RWPE1 (cell line): ENCODE results near the gene ANKRD63.
A peak's percentile ranks its signal among the peaks of the same experiment; 100 is the strongest.

Source experiments
- CTCF ChIA-PET: fragments of 350-600 bp; sonication (Branson Sonifier 250); formaldehyde crosslinking; extraction: SDS; loops from one replicate; lab custom pipeline; 2021; lab: Yijun Ruan, JAX
- POLR2A ChIA-PET: fragments of 400-600 bp; formaldehyde crosslinking; extraction: SDS; loops from one replicate; lab custom pipeline; 2020; ENCODE audit warnings: antibody characterized with exemption; ENCODE audit not compliant: low non-redundant PET; lab: Yijun Ruan, JAX
- DNase-seq: peaks from one replicate; pipeline ENCODE4 v3.0.0; 2012; ENCODE audit warnings: low spot score
- H3K27ac ChIP-seq: fragments of 450-650 bp; 2 replicates; pipeline ENCODE4 v1.5.1; 2017
- TF ChIP-seq, protein P1 (sequence below): fragments of 450-650 bp; conservative IDR thresholded peaks from 2 replicates; pipeline ENCODE4 v1.5.1; 2017; ENCODE audit warnings: low read depth, mild to moderate bottlenecking

Gene ANKRD63

DNA sequence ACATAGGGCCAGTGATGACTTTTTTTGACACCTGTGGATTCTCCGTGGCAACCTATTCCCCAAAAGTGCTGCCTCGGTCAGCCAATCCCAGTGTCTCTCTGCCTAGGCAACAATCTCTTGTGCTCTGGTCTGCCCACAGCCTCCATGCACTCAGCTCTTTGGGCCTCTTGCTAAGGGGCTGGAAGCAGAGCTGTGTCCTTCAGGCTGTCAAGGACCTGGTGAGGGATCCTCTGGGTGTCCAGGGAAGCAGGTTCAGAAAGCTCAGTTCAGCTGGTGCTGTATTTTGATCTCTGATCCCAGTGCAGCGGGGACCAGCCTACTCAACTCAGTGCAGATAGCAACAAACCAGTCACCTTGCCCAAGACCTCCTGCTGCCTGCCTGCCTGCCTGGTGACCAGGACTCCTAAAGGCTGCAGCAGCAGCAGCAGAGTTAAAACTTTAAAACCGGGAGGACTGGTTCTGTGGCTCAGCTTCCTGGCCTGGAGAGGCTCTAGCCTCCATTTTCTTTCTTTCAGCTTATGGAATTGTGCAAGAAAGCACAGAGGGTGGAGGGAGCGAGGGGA lies 37.8 kb downstream of the ANKRD63 start:
- CTCF ChIA-PET = interaction anchor here (1.5 kb wide), 1 partner anchor 30 kb away, joined by 8 read pairs; no protein-coding TSS in a partner anchor
- TF ChIP-seq, protein P1, sequence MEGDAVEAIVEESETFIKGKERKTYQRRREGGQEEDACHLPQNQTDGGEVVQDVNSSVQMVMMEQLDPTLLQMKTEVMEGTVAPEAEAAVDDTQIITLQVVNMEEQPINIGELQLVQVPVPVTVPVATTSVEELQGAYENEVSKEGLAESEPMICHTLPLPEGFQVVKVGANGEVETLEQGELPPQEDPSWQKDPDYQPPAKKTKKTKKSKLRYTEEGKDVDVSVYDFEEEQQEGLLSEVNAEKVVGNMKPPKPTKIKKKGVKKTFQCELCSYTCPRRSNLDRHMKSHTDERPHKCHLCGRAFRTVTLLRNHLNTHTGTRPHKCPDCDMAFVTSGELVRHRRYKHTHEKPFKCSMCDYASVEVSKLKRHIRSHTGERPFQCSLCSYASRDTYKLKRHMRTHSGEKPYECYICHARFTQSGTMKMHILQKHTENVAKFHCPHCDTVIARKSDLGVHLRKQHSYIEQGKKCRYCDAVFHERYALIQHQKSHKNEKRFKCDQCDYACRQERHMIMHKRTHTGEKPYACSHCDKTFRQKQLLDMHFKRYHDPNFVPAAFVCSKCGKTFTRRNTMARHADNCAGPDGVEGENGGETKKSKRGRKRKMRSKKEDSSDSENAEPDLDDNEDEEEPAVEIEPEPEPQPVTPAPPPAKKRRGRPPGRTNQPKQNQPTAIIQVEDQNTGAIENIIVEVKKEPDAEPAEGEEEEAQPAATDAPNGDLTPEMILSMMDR = no peak
- peak overlapping the region; percentile 84 for H3K27ac ChIP-seq
- DNase-seq = no peak
- POLR2A ChIA-PET = no interaction called here

DNA sequence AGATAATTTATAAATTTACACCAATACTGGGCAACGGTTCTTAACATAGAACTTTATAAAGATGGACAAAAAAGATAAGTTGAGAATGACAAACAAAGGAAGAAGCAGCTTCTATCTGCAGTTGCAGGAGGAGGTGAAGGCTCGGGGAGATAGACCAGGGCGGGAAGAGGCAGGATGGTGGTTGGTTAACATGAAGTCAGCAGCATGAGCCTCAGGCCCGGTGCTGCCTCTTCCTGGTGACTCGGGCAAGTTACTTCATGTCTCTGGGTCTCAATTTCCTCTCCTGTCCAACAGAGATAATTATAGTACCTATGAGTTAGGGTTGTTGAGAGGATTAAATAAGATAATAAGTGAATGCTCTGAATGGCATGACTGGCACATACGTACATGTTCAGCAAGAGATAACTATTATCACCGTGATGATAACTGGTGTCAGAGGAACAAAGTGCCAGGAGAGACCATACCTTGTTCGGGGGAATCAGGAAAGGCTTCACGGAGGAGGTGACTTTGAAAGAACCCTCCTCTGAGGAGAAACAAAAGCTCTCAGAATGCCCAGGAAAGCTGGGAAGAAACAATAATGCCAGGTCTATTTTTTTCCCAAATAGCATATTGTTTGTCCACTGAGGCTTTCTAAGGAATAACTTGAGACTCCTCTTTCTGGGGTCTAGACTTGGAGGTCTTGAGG lies 39.6 kb downstream of the ANKRD63 start:
- ChIA-PET CTCF (interaction anchor here (1.2 to 1.3 kb wide), 2 partner anchors 31 to 124 kb away, joined by 3 read pairs; no protein-coding TSS in a partner anchor), POLR2A (no interaction called here)
- TF ChIP-seq, protein P1 = no peak
- DNase-seq = no peak
- H3K27ac ChIP-seq = peak overlapping the region; percentile 100

- ChIA-PET POLR2A (no interaction called here), CTCF (interaction anchor here (0.8 to 5.8 kb wide), 4 partner anchors 25 to 125 kb away, joined by 3 to 50 read pairs (median 4); no protein-coding TSS in a partner anchor)
- H3K27ac ChIP-seq = peak overlapping the region; percentile 100
- no peak for DNase-seq
- TF ChIP-seq, protein P1 = no peak
Observed at GRCh38 chr15:40242601-40243000, 40.3 kb downstream of the ANKRD63 start.

GRCh38 chr15:40242213-40242599 lies 40.7 kb downstream of the ANKRD63 start:
- ChIA-PET POLR2A (interaction anchor here (0.5 kb wide), 1 partner anchor 157 kb away, joined by 3 read pairs; no protein-coding TSS in a partner anchor), CTCF (interaction anchor here (0.8 to 5.8 kb wide), 3 partner anchors 25 to 102 kb away, joined by 3 to 50 read pairs (median 4); no protein-coding TSS in a partner anchor)
- TF ChIP-seq, protein P1 = no peak
- no peak for DNase-seq
- H3K27ac ChIP-seq = peak overlapping the region; percentile 100

- no peak for DNase-seq
- H3K27ac ChIP-seq = peak overlapping the region; percentile 100
- TF ChIP-seq, protein P1 = no peak
- ChIA-PET POLR2A (interaction anchor here (0.5 to 1.0 kb wide), 3 partner anchors 9 to 201 kb away, joined by 3 to 5 read pairs (median 3); no protein-coding TSS in a partner anchor), CTCF (interaction anchor here (0.6 to 5.8 kb wide), 6 partner anchors 8 to 102 kb away, joined by 3 to 50 read pairs (median 4); no protein-coding TSS in a partner anchor)
Observed at GRCh38 chr15:40241269-40242212, 41.3 kb downstream of the ANKRD63 start.
